Osteocyte (in vitro differentiated cells): ENCODE measurements around the gene GRIPAP1. TPM values are rescaled to one million over a fixed set of nuclear protein-coding genes. Genes with fewer than 3 reads are reported as not detected.

Source experiments
- DNase-seq: peaks from one replicate; pipeline ENCODE4 v3.0.0; 2021; ENCODE audit warnings: mixed read lengths; ENCODE audit not compliant: unreplicated experiment; ENCODE audit errors: extremely low spot score
- H3K27ac Mint-ChIP-seq: one replicate; pipeline ENCODE4 v1.8.0; 2021; ENCODE audit warnings: mild to moderate bottlenecking, mixed read lengths; ENCODE audit not compliant: unreplicated experiment
- H3K27me3 Mint-ChIP-seq: one replicate; pipeline ENCODE4 v1.8.0; 2021; ENCODE audit warnings: mixed read lengths; ENCODE audit not compliant: unreplicated experiment
- H3K36me3 Mint-ChIP-seq: one replicate; pipeline ENCODE4 v1.8.0; 2021; ENCODE audit warnings: mixed read lengths; ENCODE audit not compliant: unreplicated experiment
- H3K4me1 Mint-ChIP-seq: one replicate; pipeline ENCODE4 v1.8.0; 2021; ENCODE audit warnings: mixed read lengths; ENCODE audit not compliant: unreplicated experiment
- H3K4me3 Mint-ChIP-seq: one replicate; pipeline ENCODE4 v1.8.0; 2021; ENCODE audit warnings: mild to moderate bottlenecking, moderate library complexity, mixed read lengths; ENCODE audit not compliant: unreplicated experiment
- H3K9me3 Mint-ChIP-seq: one replicate; pipeline ENCODE4 v1.8.0; 2021; ENCODE audit warnings: mixed read lengths; ENCODE audit not compliant: unreplicated experiment
- CTCF ChIP-seq: fragments of 200-600 bp; sonication (generic); IDR thresholded peaks from 2 replicates; pipeline ENCODE4 v1.5.0; 2021; ENCODE audit warnings: antibody characterized with exemption, mild to moderate bottlenecking, moderate library complexity
- total RNA-seq: library from RNA; stranded (reverse); gene quantifications from 2 replicates; pipeline ENCODE4 v1.2.1, GENCODE V29; 2021

GRIPAP1 gene
- total RNA-seq, 1 donor from 2014 or later, result 48.5 TPM

DNA sequence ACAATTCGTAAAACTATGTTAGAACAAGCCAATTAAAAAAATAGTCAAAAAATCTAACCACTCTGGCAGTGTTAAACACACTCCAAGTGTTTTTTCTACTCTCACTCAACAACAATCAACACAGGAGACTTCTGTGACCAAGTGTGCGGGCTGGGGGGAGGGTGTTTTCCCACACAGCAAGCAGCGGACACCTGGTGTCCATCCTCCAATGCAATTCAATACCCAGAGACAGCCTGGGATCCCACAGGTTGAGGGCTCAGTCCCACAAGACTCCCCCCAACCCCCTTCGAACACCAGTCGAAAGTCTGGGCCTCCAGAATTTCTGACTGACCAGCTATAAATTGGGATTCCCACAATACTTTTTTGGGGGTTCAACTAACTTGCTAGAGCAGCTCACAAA is 74.9 kb downstream of the GRIPAP1 start:
- peaks cover 11% of the 10 kb centered on the region for H3K36me3 Mint-ChIP-seq
- no peak for TF ChIP-seq CTCF
- no peak overlapping the region for H3K27ac Mint-ChIP-seq
- DNase-seq, result no peak
- no peak overlapping the region for H3K4me3 Mint-ChIP-seq
- no peaks in the 10 kb centered on the region for H3K9me3 Mint-ChIP-seq
- H3K4me1 Mint-ChIP-seq, result no peaks in the 10 kb centered on the region
- no peaks in the 10 kb centered on the region for H3K27me3 Mint-ChIP-seq

DNA sequence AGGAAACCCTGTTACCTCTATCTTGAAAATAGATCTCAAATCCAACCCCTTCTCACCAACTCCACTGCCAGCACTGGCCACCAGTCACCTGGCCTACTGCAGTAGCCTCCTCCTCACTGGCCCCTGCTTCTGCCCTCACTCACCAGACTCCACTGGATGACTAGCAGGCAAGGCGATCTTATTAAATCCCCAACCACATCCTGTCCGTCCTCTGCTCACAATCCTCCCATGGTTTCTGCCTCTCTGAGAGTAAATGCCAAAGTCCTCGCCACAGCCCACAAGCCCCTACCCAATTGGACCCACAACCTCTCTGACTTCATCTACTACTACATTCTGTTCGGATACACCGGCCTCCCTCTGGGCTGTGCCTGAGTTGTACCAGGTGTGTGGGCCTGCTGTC is 77.8 kb downstream of the GRIPAP1 start:
- Mint-ChIP-seq H3K4me3 (no peak overlapping the region), H3K27me3 (no peaks in the 10 kb centered on the region)

DNA sequence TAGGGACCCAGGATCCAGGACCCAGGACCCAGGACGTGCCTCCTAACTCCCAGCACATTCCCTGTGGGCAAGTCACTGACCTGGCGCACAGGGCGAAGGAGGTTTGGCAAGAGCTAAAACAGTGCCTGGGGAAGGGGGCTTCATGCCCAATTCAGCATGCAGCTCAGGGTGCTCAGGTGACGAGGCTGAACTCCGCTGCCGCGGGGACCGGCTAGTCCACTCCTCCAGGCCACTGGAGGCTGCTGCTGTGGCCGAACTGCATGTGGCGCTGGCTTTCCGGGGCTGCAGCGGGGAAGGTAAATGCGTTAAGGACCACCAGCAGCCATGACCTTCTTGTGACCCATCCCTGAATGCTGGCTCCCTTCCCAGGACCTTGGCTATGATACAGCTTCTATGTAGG is 78.3 kb downstream of the GRIPAP1 start:
- Mint-ChIP-seq H3K4me3 (no peak overlapping the region), H3K36me3 (peaks cover 11% of the 10 kb centered on the region), H3K9me3 (no peaks in the 10 kb centered on the region), H3K27ac (no peak overlapping the region), H3K4me1 (peaks cover 12% of the 10 kb centered on the region), H3K27me3 (no peaks in the 10 kb centered on the region)
- TF ChIP-seq CTCF, result no peak
- DNase-seq, result no peak

More for the DNA sequence above, 77.8 kb downstream of the GRIPAP1 start:
- H3K4me1 Mint-ChIP-seq, result peaks cover 12% of the 10 kb centered on the region
- H3K36me3 Mint-ChIP-seq, result peaks cover 11% of the 10 kb centered on the region
- TF ChIP-seq CTCF, result no peak
- no peak overlapping the region for H3K27ac Mint-ChIP-seq
- no peaks in the 10 kb centered on the region for H3K9me3 Mint-ChIP-seq
- no peak for DNase-seq

Other genes starting within 250 kb of the GRIPAP1 start
- not detected in 2 replicates for gene GLOD5, start 240.5 kb downstream of the GRIPAP1 start, total RNA-seq
- gene GATA1, start 215.7 kb downstream of the GRIPAP1 start, total RNA-seq, result not detected in 2 replicates
- gene HDAC6, start 200.2 kb downstream of the GRIPAP1 start, total RNA-seq, result 108 and 124 TPM in 2 replicates
- not detected in 2 replicates for gene ERAS, start 175.8 kb downstream of the GRIPAP1 start, total RNA-seq
- gene PCSK1N, start 166.7 kb downstream of the GRIPAP1 start, total RNA-seq, result 13.1 and 14.8 TPM in 2 replicates
- gene TIMM17B, start 104.5 kb downstream of the GRIPAP1 start, total RNA-seq, result 45.6 and 50.0 TPM in 2 replicates
- gene PQBP1, start 104.3 kb downstream of the GRIPAP1 start, total RNA-seq, result 69.8 and 78.3 TPM in 2 replicates
- gene SLC35A2, start 90.6 kb downstream of the GRIPAP1 start, total RNA-seq, result 34.6 and 37.0 TPM in 2 replicates
- gene PIM2, start 83.2 kb downstream of the GRIPAP1 start, total RNA-seq, result 6.4 and 7.3 TPM in 2 replicates
- 54.9 and 57.4 TPM in 2 replicates for gene OTUD5, start 44.7 kb downstream of the GRIPAP1 start, total RNA-seq
- 1.4 and 2.5 TPM in 2 replicates for gene KCND1, start 30.4 kb downstream of the GRIPAP1 start, total RNA-seq
- gene TFE3, start 41.1 kb upstream of the GRIPAP1 start, total RNA-seq, result 44.7 and 51.8 TPM in 2 replicates
- gene CCDC120, start 56.7 kb upstream of the GRIPAP1 start, total RNA-seq, result 8.5 and 9.6 TPM in 2 replicates
- gene PRAF2, start 71.7 kb upstream of the GRIPAP1 start, total RNA-seq, result 55.3 and 58.5 TPM in 2 replicates
- 91.3 and 95.8 TPM in 2 replicates for gene WDR45, start 77.6 kb upstream of the GRIPAP1 start, total RNA-seq
- gene GPKOW, start 121.5 kb upstream of the GRIPAP1 start, total RNA-seq, result 23.3 and 23.9 TPM in 2 replicates
- 1.2 and 2.3 TPM in 2 replicates for gene MAGIX, start 160.5 kb upstream of the GRIPAP1 start, total RNA-seq
- gene PLP2, start 169.6 kb upstream of the GRIPAP1 start, total RNA-seq, result 97.4 and 100 TPM in 2 replicates
- gene PRICKLE3, start 184.1 kb upstream of the GRIPAP1 start, total RNA-seq, result 7.7 and 8.5 TPM in 2 replicates
- gene SYP, start 197.9 kb upstream of the GRIPAP1 start, total RNA-seq, result 1.5 and 2.3 TPM in 2 replicates
- not detected in 2 replicates for gene CACNA1F, start 231.1 kb upstream of the GRIPAP1 start, total RNA-seq
- gene CCDC22, start 233.2 kb upstream of the GRIPAP1 start, total RNA-seq, result 14.1 and 14.3 TPM in 2 replicates